Fibroblast of peridontal ligament (primary cell): ENCODE results near the gene MC1R.
"Not testable (repeated sequence)": the region's sequence is repeated elsewhere in the genome, so short reads cannot be mapped to it uniquely, and the experiment has no call there.

Experiments
- DNase-seq: peaks from one replicate; pipeline ENCODE4 v3.0.0-alpha.2; 2010; ENCODE audit errors: extremely low read depth

MC1R gene

GRCh38 chr16:89918453-89919347, at the start of gene MC1R:
TSS of gene MC1R (plus strand) at chr16:89918862. CDS start at chr16:89919259, 397 bp downstream.
- peak; percentile 33 for DNase-seq

- no peak for DNase-seq
Measured at GRCh38 chr16:89869911-89870310, 48.8 kb upstream of the MC1R start.

- no peak for DNase-seq
Measured at GRCh38 chr16:89870440-89870839, 48.2 kb upstream of the MC1R start.

GRCh38 chr16:89871895-89872294, 46.8 kb upstream of the MC1R start:
- no peak for DNase-seq

GRCh38 chr16:89873109-89873971, 45.3 kb upstream of the MC1R start, which contains the start of gene TCF25:
TSS of gene TCF25 (plus strand) at chr16:89873592. CDS start at chr16:89873668, 76 bp downstream.
- DNase-seq: peak; percentile 78

- DNase-seq: peak; percentile 95
Measured at GRCh38 chr16:89873972-89874689, 44.5 kb upstream of the MC1R start.

GRCh38 chr16:89879123-89879522, 39.5 kb upstream of the MC1R start:
- not testable (repeated sequence) for DNase-seq

DNA sequence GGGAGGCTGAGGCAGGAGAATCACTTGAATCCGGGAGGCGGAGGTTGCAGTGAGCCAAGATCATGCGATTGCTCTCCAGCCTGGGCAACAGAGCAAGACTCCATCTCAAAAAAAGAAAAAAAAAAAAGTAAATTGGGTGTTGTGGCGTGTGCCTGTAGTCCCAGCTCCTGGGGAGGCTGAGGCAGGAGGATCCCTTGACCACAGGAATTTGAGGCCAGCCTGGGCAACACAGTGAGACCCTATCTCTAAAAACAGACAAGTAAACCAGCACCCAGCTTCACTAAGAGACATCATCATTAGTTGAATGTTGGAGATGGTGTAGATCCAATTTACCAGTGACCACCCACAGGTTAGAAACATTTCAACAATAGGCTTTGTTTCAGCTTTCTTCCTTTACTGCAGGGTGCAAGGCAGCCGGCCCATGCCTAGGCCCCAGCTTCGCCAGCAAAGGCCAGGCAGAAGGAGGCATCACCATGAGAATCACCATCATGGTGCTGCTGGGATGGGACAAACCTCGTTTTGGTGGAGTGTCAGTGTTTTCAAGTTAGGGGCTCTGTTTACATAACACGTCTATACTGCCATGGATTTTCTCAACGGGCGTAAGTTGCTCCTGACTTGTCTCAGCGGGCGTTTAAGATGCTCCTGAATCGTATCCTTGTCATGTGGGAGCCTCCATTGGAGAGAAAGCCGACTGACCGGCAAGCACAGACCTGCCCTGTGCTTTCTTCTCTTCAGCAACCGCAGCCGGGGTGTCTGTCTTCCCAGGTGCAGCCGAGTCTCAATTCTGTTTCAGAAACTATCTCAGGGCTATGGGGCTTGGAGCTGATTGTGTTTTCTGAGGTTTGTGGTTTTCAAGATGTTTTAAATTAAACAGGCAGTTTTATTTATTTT, 37.9 kb upstream of the MC1R start:
- DNase-seq: peak; percentile 51

GRCh38 chr16:89881368-89881730, 37.3 kb upstream of the MC1R start:
- no peak for DNase-seq

DNA sequence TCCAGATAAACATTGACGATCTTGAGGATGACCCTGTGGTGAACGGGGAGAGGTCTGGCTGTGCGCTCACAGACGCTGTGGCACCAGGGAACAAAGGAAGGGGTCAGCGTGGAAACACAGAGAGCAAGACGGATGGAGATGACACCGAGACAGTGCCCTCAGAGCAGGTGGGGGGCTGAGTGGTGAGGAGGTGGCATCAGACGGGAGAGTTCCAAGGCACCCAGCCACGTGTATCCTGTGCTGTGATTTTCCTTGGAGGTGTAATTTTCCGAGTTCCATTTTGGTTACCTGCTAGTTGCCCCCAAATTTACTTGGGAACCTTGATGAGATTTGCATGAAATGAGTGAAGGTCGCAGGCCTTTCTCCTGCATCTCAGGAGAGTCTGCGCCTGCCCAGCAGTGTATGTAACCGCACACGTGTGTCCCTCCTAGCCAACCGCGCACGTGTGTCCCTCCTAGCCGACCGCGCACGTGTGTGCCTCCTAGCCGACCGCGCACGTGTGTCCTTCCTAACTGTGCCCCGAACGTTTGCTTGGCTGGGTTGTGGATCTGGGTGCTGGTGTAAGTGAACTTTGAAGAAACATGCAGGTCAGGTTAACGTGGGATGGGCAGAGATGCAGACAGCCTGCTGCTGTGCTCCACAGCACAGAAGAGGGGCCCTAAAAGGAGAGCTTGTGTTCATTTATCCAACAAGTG, 35.2 kb upstream of the MC1R start:
- no peak for DNase-seq

DNA sequence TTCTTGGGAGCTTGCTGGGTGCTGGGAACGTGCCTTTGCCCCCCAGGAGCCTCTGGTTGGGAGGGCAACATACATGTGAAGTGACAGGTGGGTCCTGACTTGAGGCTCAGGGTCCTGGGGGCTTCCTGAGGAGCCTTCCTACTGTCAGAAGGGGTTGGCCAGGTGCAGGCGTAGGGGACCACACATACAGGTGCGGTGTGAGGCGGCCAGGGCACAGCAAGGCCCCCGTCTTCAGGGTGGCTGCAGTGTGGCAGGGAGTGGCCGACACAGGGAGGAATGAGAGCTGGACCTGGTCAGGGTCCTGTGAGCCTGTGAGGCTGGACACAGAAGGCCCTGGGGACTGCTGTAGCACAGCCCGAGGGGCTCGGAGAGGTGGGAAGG, 34.6 kb upstream of the MC1R start:
- DNase-seq: no peak

- DNase-seq: no peak
Measured at GRCh38 chr16:89887243-89887642, 31.4 kb upstream of the MC1R start.

DNA sequence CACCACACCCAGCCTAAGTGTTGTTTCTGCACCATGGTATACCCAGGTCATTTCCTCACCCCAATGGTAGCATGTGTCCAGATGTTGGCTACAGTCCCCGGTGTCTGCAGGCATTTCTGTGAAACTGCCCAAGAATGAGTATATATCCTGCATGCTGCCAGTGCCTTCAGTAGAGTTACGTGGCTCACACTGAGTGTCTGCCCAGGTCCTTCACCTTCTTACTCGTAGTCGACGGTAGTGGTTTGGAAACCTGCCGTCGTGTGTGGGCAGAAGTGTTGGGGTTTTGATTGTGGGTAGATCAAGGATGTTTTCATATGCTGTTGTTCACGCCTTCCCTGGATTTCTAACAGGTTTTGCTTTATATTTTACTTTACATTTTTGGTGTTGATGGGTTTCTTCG, 28.5 kb upstream of the MC1R start:
- DNase-seq: no peak

DNA sequence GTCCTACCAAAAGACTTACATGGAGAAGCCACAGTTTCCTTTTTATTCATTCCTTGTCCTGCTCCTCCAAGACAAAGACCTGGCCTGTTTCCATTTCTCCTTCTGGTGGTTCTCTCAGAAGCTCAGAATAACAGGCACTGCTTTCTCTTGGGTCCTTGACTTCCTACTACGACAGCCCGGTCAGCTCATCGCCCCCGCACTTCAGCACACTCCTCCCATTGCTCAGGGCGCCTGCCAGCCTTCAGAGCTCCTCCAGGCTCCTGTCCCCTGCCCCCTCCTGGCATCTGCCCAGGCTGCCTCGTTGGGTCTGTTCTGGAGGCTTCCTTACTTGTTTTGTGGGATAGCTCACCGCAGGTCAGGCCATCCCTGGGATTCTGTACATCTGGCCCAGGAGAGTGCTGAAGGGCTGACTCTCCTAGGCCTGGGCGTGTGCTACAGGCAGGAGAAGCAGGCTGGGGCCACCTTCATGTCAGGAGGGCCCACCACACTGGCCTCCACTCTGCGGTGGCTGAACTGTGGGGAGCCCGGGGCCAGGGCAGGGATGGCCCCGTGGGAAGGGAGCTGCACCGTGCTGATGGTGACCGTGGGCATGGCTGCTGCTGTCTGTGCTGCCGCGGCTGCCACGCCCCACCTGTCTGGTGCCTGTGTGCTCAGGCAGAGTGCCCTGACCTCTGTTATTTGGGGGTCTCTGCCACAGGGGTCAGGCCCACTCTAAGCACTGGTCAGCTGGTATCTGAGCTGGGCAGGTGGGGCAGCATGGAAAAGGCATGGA, 27.6 kb upstream of the MC1R start:
- DNase-seq: no peak

GRCh38 chr16:89892055-89892630, 26.5 kb upstream of the MC1R start:
- DNase-seq: no peak

DNA sequence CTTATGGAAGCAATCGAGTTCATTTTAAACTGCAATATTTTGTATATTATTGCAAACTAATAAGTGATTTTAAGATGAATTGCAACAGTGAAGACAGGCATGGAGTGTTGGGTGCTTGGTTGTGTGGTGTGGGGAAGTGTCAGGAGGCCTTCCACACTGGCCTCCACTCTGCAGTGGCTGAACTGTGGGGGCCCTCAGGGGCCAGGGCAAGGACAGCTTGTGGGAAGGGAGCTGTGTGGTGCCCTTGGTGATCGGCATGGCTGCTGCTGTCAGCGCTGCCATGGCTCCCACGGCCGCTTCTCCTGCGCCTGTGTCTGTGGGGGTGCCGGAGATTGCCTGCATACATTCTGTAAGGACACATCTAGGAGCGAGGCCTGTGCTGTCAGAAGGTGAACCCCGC, 26.0 kb upstream of the MC1R start:
- no peak for DNase-seq

DNA sequence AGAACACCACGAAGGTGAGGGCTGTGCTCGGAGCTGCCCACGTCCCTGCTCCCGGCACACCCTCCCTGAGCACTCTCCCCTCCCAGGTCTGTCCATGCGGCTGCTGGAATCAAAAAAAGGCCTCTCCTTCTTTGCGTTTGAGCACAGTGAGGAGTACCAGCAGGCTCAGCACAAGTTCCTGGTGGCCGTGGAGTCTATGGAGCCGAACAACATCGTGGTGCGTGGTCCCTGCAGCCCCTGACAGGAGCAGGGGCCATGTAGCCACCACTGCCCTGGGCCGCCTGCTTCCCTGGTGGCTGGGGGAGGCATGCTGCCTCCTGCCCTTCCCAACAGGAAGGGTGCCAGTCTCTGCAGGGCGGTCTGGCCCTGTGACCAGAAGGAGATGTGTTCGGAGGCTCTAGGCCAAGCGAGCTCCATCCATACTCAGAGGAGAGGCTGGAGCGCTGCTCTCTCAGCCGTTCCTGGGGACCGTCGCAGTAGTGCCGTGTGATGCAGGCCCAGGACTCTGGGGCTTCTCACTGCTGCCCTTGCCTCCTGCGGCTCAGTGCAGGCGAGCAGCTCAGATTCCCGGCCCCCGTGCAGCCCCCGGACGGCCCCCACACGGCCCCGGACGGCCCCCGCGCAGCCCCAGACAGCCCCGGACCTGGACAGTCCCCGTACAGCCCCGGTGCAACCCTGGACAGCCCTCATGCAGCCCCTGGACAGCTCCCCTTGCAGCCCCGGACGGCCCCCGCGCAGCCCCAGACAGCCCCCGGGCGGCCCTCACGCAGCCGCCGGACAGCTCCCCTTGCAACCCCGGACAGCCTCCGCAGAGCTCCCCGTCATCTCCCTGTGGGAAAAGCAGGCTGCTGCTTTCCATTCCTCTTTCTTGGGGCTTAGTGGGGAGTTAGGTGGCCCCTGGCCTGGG, 24.8 kb upstream of the MC1R start:
- no peak for DNase-seq
